Endodermal cell (in vitro differentiated cells): ENCODE data around the gene KLHL18. TPM values are rescaled to one million over a fixed set of nuclear protein-coding genes. Genes with fewer than 3 reads are reported as not detected.

Experiments used
- DNase-seq: peaks from one replicate; pipeline ENCODE4 v3.0.0-alpha.2; 2017
- H3K27ac ChIP-seq: 2 replicates; pipeline ENCODE4 v1.5.1; 2013; ENCODE audit warnings: mild to moderate bottlenecking, low read depth, low read length, moderate library complexity
- H3K27me3 ChIP-seq: 2 replicates; pipeline ENCODE4 v1.6.1; 2013; ENCODE audit warnings: mild to moderate bottlenecking, low read length, moderate library complexity; ENCODE audit not compliant: insufficient read depth, control insufficient read depth, poor library complexity, severe bottlenecking
- H3K36me3 ChIP-seq: 2 replicates; pipeline ENCODE4 v1.7.0; 2013; ENCODE audit warnings: mild to moderate bottlenecking, low read length, moderate library complexity; ENCODE audit not compliant: control insufficient read depth, insufficient read depth
- H3K4me1 ChIP-seq: one replicate; pipeline ENCODE4 v1.7.0; 2013; ENCODE audit warnings: low read length; ENCODE audit not compliant: control insufficient read depth, insufficient read depth
- H3K4me3 ChIP-seq: 2 replicates; pipeline ENCODE4 v1.5.1; 2013; ENCODE audit warnings: mild to moderate bottlenecking, low read length, moderate library complexity
- H3K9ac ChIP-seq: 2 replicates; pipeline ENCODE4 v1.6.1; 2013; ENCODE audit warnings: mild to moderate bottlenecking, low read length, moderate library complexity; ENCODE audit not compliant: poor library complexity, severe bottlenecking; ENCODE audit errors: extremely low read depth
- H3K9me3 ChIP-seq: 2 replicates; pipeline ENCODE4 v1.6.1; 2013; ENCODE audit warnings: mild to moderate bottlenecking, low read length, moderate library complexity; ENCODE audit not compliant: control insufficient read depth
- H3K27ac Mint-ChIP-seq: 2 replicates; pipeline ENCODE4 v1.8.0; 2020; ENCODE audit warnings: mixed read lengths
- H3K27me3 Mint-ChIP-seq: 2 replicates; pipeline ENCODE4 v1.8.0; 2021; ENCODE audit warnings: mild to moderate bottlenecking, mixed read lengths; ENCODE audit not compliant: insufficient read depth
- H3K36me3 Mint-ChIP-seq: 2 replicates; pipeline ENCODE4 v1.8.0; 2020; ENCODE audit warnings: low read depth, mixed read lengths
- H3K4me1 Mint-ChIP-seq: 2 replicates; pipeline ENCODE4 v1.8.0; 2020; ENCODE audit warnings: mixed read lengths
- H3K4me3 Mint-ChIP-seq: 2 replicates; pipeline ENCODE4 v1.8.0; 2020; ENCODE audit warnings: mild to moderate bottlenecking, moderate library complexity, mixed read lengths
- H3K9me3 Mint-ChIP-seq: 2 replicates; pipeline ENCODE4 v1.8.0; 2020; ENCODE audit warnings: mild to moderate bottlenecking, mixed read lengths
- WGBS, 2 experiments: methylation state at CpG; one replicate each; pipeline versions ENCODE4 v1.1.5 to v1.1.7; 2013; ENCODE audit warnings: missing lambda C conversion rate in 2 of 2, mixed read lengths in 1 of 2; ENCODE audit not compliant: insufficient coverage in 1 of 2, insufficient read length in 1 of 2; 5-methylcytosine and 5-hydroxymethylcytosine counted together
- total RNA-seq, 2 donors: library from RNA; stranded (reverse); fragmentation: NEBNext Ultra II Directional in 1 of 2; extraction: Animal tissue kit (Norgen Biotek cat#: 25700) in 1 of 2; gene quantifications; 2 replicates in 1 of 2; 3 replicates in 1 of 2; pipeline ENCODE4 v1.2.1, GENCODE V29; 2021
- TF ChIP-seq, protein P1 (sequence below): fragments of 200-600 bp; sonication (generic); conservative IDR thresholded peaks from 2 replicates; pipeline ENCODE4 v1.5.0; 2021; ENCODE audit warnings: antibody characterized with exemption, mild to moderate bottlenecking

Gene KLHL18
- total RNA-seq, 2 donors from 2014 or later, result 20.7 to 28.3 TPM

DNA sequence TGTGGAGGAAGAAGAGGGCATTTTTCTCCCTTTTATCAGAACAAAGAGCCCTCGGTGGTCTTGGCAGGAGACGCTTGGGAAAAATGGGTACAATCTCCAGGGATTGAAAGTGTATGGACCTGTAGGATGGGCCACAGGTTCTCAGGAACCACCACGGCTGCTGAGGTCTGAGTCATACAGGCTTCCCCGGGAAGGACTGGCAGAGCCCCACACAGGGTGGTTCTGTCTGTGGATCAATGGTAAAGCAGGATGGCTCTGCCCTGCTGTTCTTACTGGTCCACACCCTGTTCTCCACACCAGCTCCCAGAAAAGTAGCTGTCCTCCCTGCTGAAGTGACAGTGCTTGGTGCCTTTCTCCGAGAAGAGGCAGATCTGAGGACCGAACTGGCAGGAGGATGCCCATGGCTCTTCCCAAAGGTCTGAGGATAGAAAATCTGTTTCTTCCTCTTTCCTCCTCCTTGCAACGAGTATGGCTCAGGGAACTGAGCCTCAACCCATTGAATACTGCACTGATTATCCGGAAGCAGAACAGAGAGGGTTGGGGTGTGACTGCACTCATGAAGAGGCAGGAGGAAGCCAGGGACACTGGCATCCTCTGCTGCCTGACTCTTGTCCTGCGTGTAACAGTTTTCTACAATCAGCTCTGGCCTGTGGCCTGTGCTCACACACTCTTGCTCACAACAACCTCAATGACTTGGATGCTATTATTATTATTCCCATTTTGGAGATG lies 39.2 kb upstream of the KLHL18 start:
- no peak overlapping the region for H3K27ac Mint-ChIP-seq
- TF ChIP-seq, protein P1, sequence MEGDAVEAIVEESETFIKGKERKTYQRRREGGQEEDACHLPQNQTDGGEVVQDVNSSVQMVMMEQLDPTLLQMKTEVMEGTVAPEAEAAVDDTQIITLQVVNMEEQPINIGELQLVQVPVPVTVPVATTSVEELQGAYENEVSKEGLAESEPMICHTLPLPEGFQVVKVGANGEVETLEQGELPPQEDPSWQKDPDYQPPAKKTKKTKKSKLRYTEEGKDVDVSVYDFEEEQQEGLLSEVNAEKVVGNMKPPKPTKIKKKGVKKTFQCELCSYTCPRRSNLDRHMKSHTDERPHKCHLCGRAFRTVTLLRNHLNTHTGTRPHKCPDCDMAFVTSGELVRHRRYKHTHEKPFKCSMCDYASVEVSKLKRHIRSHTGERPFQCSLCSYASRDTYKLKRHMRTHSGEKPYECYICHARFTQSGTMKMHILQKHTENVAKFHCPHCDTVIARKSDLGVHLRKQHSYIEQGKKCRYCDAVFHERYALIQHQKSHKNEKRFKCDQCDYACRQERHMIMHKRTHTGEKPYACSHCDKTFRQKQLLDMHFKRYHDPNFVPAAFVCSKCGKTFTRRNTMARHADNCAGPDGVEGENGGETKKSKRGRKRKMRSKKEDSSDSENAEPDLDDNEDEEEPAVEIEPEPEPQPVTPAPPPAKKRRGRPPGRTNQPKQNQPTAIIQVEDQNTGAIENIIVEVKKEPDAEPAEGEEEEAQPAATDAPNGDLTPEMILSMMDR, result no peak
- H3K27me3 Mint-ChIP-seq, result no peaks in the 10 kb centered on the region
- DNase-seq, result no peak
- Histone ChIP-seq H3K27me3 (no peaks in the 10 kb centered on the region), H3K4me1 (no peaks in the 10 kb centered on the region), H3K27ac (no peak overlapping the region), H3K9ac (no peak overlapping the region), H3K9me3 (no peaks in the 10 kb centered on the region), H3K36me3 (no peaks in the 10 kb centered on the region), H3K4me3 (no peak overlapping the region)
- no peaks in the 10 kb centered on the region for H3K9me3 Mint-ChIP-seq
- H3K4me3 Mint-ChIP-seq, result no peak overlapping the region
- 90 to 95% methylated on average over 6 to 9 of the region's 9 CpGs for WGBS, 2 experiments
- H3K4me1 Mint-ChIP-seq, result no peaks in the 10 kb centered on the region
- no peaks in the 10 kb centered on the region for H3K36me3 Mint-ChIP-seq

DNA sequence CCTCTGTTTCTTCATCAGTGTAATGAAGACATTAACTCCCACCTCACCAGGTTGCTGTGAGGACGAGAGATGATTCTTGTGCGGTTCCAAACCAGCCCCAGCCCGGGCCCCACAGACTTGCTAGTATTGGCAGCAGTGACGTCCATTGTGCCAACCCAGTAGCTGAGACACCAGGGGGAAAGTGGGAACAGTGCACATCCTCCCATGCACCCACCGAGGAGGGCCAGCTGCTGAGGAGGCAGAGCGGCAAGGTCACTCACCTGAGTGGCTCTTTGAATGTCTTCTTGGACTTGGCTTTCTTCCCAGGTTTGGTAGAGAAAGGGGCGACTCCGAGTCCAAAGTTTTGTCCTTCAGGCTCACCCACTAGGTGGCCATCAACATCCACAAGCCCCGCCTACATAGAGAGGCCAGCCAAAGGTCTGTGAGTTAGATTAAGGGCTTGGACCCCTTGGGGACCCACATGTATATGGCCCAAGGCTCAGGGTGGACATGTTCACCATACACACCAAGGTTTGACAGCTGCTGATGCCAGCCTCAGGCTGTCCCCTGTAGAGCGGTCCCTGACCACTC lies 38.1 kb upstream of the KLHL18 start:
- Mint-ChIP-seq H3K9me3 (no peaks in the 10 kb centered on the region), H3K27ac (no peak overlapping the region), H3K36me3 (no peaks in the 10 kb centered on the region), H3K4me3 (no peak overlapping the region), H3K27me3 (no peaks in the 10 kb centered on the region), H3K4me1 (no peaks in the 10 kb centered on the region)
- Histone ChIP-seq H3K4me3 (no peak overlapping the region), H3K9me3 (no peaks in the 10 kb centered on the region), H3K27me3 (no peaks in the 10 kb centered on the region), H3K9ac (no peak overlapping the region), H3K4me1 (no peaks in the 10 kb centered on the region), H3K36me3 (no peaks in the 10 kb centered on the region), H3K27ac (no peak overlapping the region)
- DNase-seq, result no peak
- TF ChIP-seq, protein P1, result no peak
- 91 to 94% methylated on average over 6 to 10 of the region's 10 CpGs for WGBS, 2 experiments

DNA sequence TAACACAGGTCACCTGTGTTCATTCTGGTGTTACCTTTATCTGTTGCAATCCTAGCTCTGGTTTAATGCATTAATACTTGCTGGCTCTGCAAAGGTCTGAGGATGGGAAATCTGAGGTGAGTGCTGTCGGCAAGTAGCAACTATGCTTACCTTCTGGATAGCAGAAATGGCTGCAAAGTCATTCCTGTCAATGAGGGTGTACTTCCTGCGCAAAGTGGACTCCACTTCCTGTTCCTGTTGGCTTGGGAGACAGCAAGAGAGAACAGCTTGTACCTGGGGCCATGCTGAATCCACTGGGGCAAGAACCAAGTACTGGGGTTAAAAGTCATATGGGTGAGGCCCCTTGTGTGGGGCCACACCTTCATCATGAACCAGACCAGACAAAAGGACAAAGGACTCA lies 37.5 kb upstream of the KLHL18 start:
- Mint-ChIP-seq H3K9me3 (no peaks in the 10 kb centered on the region), H3K27ac (no peak overlapping the region)

More for the DNA sequence above, 37.5 kb upstream of the KLHL18 start:
- no peak for DNase-seq
- Mint-ChIP-seq H3K4me1 (peaks cover under 1% of the 10 kb centered on the region), H3K27me3 (no peaks in the 10 kb centered on the region), H3K36me3 (no peaks in the 10 kb centered on the region), H3K4me3 (no peak overlapping the region)
- TF ChIP-seq, protein P1, result no peak
- H3K9me3 ChIP-seq, result no peaks in the 10 kb centered on the region
- no peaks in the 10 kb centered on the region for H3K4me1 ChIP-seq
- H3K9ac ChIP-seq, result no peak overlapping the region
- H3K4me3 ChIP-seq, result no peak overlapping the region
- WGBS, 2 experiments, result 77 to 92% methylated on average over 2 of the region's 2 CpGs
- H3K27ac ChIP-seq, result no peak overlapping the region
- H3K27me3 ChIP-seq, result no peaks in the 10 kb centered on the region
- H3K36me3 ChIP-seq, result no peaks in the 10 kb centered on the region
